ENCODE measurements around the gene MTF2.
"Not testable (repeated sequence)": the region's sequence is repeated elsewhere in the genome, so short reads cannot be mapped to it uniquely, and the experiment has no call there.

The MTF2 gene

DNA sequence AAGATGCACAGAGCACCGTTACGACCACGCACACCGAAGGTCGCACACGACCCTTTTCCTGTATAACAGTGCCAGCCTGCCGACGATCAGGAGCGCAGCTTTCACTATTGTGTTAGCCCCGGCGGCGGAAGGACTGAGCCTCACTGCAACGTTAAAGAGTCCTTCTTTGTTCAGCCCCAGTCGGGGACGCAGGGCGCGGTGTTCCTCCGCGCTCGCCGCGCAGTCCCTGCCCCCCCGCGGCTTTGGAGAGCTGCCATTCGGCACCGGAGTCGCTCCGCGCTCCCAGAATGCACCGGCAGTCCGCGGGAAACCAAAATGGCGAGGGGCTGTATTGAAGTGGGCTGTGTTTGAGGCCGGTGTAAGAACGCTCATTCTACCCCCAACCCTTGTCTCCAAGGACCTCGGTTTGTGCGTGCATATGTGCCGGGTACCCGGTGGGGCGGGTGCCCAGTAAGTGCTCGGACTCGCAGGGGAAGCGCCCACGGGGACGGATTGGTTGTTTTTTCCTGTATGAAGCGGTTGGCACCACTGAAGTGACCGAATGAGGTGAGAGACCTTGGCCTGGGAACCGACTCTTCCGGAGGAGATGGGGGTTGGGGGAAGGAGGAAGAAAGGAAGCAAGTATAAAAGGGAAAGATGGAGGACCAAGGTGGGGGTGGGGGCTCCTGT is at the start of gene MTF2:
MTF2 (plus strand) TSS at position 298 of the 669 bp plus-strand sequence; CDS start at position 542, 244 bp downstream.
- peaks cover 17% of the 10 kb centered on the region for H3K36me3 Mint-ChIP-seq (ENCODE audit: insufficient read depth)
- DNase-seq (ENCODE audit: low spot score in 2 of 2) (peak; percentile 77 to 81), ATAC-seq (replicated peaks; ENCODE audit: extremely low read depth, poor library complexity, severe bottlenecking) (peak; percentile 83)
- peaks cover 41% of the 10 kb centered on the region for H3K4me1 Mint-ChIP-seq
- H3K27ac Mint-ChIP-seq (ENCODE audit: low read depth) = peak within 1 kb of the TSS; percentile 93
- no peaks in the 10 kb centered on the region for H3K27me3 Mint-ChIP-seq
- H3K4me3 Mint-ChIP-seq = peak within 1 kb of the TSS; percentile 95
- no peaks in the 10 kb centered on the region for H3K9me3 Mint-ChIP-seq

DNA sequence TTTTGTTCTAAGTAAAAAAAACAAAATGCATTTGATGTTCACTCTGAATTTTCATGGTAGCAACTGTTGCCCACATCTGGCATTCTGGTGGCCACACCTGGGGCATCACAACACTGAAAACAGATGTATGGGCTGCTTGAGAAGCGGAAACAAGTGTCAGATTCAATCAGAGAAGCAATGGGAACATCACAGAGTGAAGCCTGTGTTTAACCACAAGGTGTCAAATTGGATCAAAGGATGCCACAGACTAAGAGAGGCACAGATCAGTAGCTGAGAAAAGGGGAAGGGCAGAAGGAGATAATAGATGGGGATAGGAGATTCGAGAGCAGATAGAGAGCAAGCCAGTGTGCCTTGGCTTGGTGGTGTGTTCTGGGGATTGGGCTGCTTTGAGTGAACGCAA is 49.8 kb upstream of the MTF2 start:
- H3K9me3 Mint-ChIP-seq = no peaks in the 10 kb centered on the region
- no peak overlapping the region for H3K4me3 Mint-ChIP-seq
- ATAC-seq (replicated peaks; ENCODE audit: extremely low read depth, poor library complexity, severe bottlenecking) = peak; percentile 91
- H3K27ac Mint-ChIP-seq (ENCODE audit: low read depth) = no peak overlapping the region
- no peaks in the 10 kb centered on the region for H3K27me3 Mint-ChIP-seq
- no peaks in the 10 kb centered on the region for H3K36me3 Mint-ChIP-seq (ENCODE audit: insufficient read depth)
- peak in 1 of 2 donors; percentile 27 for DNase-seq (ENCODE audit: low spot score in 2 of 2)
- peaks cover 7% of the 10 kb centered on the region for H3K4me1 Mint-ChIP-seq

DNA sequence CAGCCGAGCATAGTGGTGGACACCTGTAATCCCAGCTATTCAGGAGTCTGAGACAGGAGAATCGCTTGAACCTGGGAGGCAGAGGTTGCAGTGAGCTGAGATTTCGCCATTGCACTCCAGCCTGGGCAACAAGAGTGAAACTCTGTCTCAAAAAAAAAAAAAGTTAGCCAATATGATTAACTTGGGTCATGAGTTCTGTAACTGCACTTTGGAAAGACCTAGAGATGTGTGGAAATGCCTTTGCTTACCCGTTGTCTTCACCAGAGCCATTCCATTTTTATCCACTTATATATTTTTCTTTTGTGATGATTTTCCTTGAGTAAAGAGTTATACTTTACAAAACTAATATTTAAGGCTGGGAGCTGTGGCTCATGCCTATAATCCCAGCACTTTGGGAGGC is 48.9 kb upstream of the MTF2 start:
- not testable (repeated sequence) for H3K36me3 Mint-ChIP-seq (ENCODE audit: insufficient read depth); H3K27me3 Mint-ChIP-seq

DNA sequence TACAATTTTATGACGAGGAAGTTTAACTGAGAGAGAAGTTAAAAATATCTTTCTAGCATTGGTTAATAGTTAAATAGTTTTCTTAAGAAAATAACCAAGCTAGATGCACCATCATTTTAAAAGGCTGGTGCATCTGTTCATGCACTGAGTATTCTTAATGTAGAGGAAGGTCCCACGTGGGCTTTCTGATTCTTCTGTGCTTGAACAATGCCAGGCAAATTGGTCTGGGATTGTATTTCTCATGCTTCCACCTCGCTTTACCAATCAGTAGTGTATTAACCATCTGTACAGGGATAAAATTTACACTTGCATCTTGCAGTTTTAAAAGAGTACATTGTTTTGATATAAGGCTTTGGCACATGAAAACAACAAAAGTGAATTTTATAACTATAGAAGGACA is 47.4 kb upstream of the MTF2 start:
- Mint-ChIP-seq H3K4me1 (peaks cover 7% of the 10 kb centered on the region), H3K4me3 (no peak overlapping the region)

More for the DNA sequence above, 48.9 kb upstream of the MTF2 start:
- not testable (repeated sequence) for H3K9me3 Mint-ChIP-seq; H3K4me3 Mint-ChIP-seq; H3K4me1 Mint-ChIP-seq; ATAC-seq (replicated peaks; ENCODE audit: extremely low read depth, poor library complexity, severe bottlenecking); DNase-seq (ENCODE audit: low spot score in 2 of 2); H3K27ac Mint-ChIP-seq (ENCODE audit: low read depth)

DNA sequence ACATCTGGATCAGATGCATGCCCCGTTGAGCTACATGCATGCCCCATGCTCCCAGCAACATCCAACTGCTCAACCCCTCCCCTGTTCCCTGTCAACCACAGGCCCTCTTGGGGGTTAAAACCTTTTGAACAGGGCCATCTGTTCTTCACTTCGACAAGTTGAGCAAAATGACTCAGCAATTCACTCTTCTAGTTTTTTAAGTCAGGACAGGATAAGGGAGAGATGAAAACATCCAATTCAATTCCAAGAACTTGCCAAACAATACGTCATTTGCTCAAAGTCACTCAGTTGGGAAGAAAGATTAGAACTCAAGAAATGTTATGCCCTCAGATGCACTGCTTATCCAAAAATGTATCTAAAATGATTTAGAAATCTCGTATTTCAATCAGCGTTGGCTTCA is 46.1 kb upstream of the MTF2 start:
- no peak overlapping the region for H3K4me3 Mint-ChIP-seq
- H3K36me3 Mint-ChIP-seq (ENCODE audit: insufficient read depth) = no peaks in the 10 kb centered on the region
- no peaks in the 10 kb centered on the region for H3K9me3 Mint-ChIP-seq
- H3K27me3 Mint-ChIP-seq = no peaks in the 10 kb centered on the region
- DNase-seq (ENCODE audit: low spot score in 2 of 2) (no peak), ATAC-seq (replicated peaks; ENCODE audit: extremely low read depth, poor library complexity, severe bottlenecking) (no peak)
- no peak overlapping the region for H3K27ac Mint-ChIP-seq (ENCODE audit: low read depth)
- peaks cover 7% of the 10 kb centered on the region for H3K4me1 Mint-ChIP-seq

More for the DNA sequence above, 47.4 kb upstream of the MTF2 start:
- H3K36me3 Mint-ChIP-seq (ENCODE audit: insufficient read depth) = no peaks in the 10 kb centered on the region
- ATAC-seq (replicated peaks; ENCODE audit: extremely low read depth, poor library complexity, severe bottlenecking) (no peak), DNase-seq (ENCODE audit: low spot score in 2 of 2) (no peak)
- H3K27ac Mint-ChIP-seq (ENCODE audit: low read depth) = no peak overlapping the region
- H3K27me3 Mint-ChIP-seq = no peaks in the 10 kb centered on the region
- H3K9me3 Mint-ChIP-seq = no peaks in the 10 kb centered on the region

DNA sequence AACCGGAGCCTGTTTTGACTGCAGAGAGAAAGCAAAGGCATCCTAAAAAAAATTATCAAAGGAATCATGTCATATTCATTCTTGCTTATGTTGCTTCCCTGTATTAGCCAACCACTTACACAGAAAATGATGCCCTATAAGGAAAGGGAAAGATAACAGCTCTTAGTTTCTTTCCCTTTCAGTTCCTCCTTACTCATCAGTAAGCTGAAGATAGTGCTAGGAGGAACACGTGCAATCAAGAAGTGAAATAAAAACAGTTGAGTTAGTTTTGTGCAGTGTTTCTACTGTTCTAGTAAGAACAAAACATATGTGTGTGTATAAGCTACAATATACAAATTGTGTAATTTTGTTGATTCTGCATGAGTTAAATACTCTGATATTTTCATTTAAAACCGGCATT is 45.3 kb upstream of the MTF2 start:
- Mint-ChIP-seq H3K27me3 (no peaks in the 10 kb centered on the region), H3K4me3 (no peak overlapping the region), H3K36me3 (ENCODE audit: insufficient read depth) (no peaks in the 10 kb centered on the region), H3K4me1 (peaks cover 7% of the 10 kb centered on the region), H3K9me3 (no peaks in the 10 kb centered on the region), H3K27ac (ENCODE audit: low read depth) (no peak overlapping the region)
- DNase-seq (ENCODE audit: low spot score in 2 of 2) = no peak
- no peak for ATAC-seq (replicated peaks; ENCODE audit: extremely low read depth, poor library complexity, severe bottlenecking)

DNA sequence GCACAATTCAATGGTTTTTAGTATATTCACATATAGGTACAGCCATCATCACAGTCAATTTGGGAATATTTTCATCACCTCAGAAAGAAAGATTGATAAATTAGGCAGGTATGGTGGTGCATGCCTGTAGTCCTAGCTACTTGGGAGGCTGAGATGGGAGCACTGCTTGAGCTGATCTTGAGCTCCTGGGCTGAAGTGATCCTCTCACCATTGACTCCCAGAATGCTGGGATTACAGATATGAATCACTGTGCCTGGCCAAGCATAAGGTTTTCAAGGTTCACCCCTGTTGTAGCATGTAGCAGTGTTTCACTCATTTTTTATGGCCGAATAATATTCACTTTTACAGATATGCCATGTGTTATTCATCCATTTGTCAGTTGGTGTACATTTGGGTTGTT is 44.7 kb upstream of the MTF2 start:
- Mint-ChIP-seq H3K4me1 (peaks cover 3% of the 10 kb centered on the region), H3K27ac (ENCODE audit: low read depth) (no peak overlapping the region), H3K27me3 (no peaks in the 10 kb centered on the region), H3K4me3 (no peak overlapping the region), H3K36me3 (ENCODE audit: insufficient read depth) (no peaks in the 10 kb centered on the region), H3K9me3 (no peaks in the 10 kb centered on the region)
- no peak for ATAC-seq (replicated peaks; ENCODE audit: extremely low read depth, poor library complexity, severe bottlenecking)
- DNase-seq (ENCODE audit: low spot score in 2 of 2) = no peak

DNA sequence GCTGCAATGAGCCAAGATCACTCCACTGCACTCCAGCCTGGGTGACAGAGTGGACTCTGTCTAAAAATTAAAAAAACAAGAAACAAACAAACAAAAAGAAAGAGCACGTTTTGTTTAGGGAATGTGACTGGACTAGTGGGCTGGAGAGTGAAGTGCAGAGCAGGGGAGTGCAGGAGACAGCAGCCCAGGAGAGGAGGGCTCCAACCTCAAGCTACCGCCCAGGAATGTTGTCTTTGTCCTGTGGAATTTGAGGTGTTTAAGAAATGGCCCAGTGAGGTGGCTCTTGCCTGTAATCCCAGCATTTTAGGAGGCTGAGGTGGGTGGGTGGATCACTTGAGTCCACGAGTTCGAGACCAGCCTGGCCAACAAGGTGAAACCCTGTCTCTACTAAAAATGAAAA is 42.4 kb upstream of the MTF2 start:
- DNase-seq (ENCODE audit: low spot score in 2 of 2) (no peak), ATAC-seq (replicated peaks; ENCODE audit: extremely low read depth, poor library complexity, severe bottlenecking) (no peak)
- H3K27me3 Mint-ChIP-seq = no peaks in the 10 kb centered on the region
- no peak overlapping the region for H3K27ac Mint-ChIP-seq (ENCODE audit: low read depth)
- H3K9me3 Mint-ChIP-seq = no peaks in the 10 kb centered on the region
- peaks cover 2% of the 10 kb centered on the region for H3K4me1 Mint-ChIP-seq
- no peaks in the 10 kb centered on the region for H3K36me3 Mint-ChIP-seq (ENCODE audit: insufficient read depth)
- H3K4me3 Mint-ChIP-seq = no peak overlapping the region

DNA sequence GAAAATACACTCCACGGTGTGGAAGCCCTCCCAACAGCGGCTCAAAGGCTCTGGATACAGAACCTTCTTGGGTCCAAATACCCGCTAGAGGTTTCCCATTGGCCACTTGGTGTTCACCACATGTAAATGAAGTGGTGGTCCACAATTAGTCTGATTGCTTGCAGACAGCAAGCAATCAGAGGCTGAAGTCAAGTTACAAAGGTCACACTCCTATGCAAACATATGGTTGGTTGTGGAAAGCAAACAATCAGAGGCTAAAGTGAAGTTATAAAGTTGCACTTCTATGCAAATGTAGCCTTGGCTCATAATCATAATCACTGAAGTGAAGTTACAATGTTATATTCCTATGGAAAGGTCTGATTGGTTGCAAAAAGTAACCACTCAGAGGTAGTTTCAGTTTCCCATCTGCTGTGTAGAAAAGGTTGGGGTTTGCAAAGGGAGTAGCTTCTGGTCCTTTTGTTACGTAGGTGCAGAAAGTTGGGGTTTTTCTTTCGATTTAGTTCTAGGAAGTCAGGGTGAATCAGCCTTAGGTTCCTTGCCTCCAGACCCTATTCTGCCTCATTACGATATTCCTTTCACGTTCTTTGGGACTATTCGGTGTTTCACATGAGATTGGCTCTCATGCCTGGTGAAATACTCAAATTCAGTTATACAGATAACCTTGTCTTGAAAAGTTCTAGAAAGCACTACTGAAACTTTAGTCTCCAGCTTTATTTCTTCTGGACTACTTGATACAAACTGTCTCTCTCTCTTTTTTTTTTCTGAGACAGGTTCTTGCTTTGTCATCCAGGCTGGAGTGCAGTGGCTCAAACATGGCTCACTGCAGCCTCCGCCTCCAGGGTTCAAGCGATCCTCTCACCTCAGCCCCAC is 36.7 kb upstream of the MTF2 start:
- ATAC-seq (replicated peaks; ENCODE audit: extremely low read depth, poor library complexity, severe bottlenecking) (peak; percentile 99), DNase-seq (ENCODE audit: low spot score in 2 of 2) (peak in 1 of 2 donors; percentile 49)
- Mint-ChIP-seq H3K36me3 (ENCODE audit: insufficient read depth) (no peaks in the 10 kb centered on the region), H3K27me3 (no peaks in the 10 kb centered on the region), H3K9me3 (no peaks in the 10 kb centered on the region), H3K4me1 (peaks cover 14% of the 10 kb centered on the region), H3K27ac (ENCODE audit: low read depth) (peak overlapping the region; percentile 90), H3K4me3 (peak overlapping the region; percentile 69)

DNA sequence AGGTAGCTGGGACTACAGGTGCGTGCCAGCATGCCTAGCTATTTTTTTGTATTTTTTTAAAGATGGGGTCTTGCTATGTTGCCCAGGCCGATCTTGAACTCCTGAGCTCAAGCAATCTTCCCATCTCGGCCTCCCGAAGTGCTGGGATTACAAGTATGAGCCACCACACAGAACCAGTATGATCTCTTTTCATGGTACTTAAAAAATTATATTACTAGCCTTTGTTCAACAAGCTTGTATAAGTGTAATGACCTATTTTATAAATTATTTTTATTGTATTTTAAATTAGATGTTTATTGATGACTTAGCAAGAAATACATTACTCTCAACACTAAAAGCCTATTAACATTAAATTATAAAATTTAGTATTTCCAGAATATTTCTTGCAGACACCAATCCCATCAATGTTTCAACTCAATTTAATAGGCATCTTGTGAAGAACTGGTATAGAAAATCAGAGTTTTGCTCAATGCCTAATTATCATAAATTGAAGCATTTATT is 36.0 kb upstream of the MTF2 start:
- DNase-seq (ENCODE audit: low spot score in 2 of 2) (no peak), ATAC-seq (replicated peaks; ENCODE audit: extremely low read depth, poor library complexity, severe bottlenecking) (no peak)
- Mint-ChIP-seq H3K4me1 (peaks cover 14% of the 10 kb centered on the region), H3K4me3 (peak overlapping the region; percentile 69), H3K27ac (ENCODE audit: low read depth) (peak overlapping the region; percentile 90), H3K27me3 (no peaks in the 10 kb centered on the region), H3K9me3 (no peaks in the 10 kb centered on the region), H3K36me3 (ENCODE audit: insufficient read depth) (no peaks in the 10 kb centered on the region)

DNA sequence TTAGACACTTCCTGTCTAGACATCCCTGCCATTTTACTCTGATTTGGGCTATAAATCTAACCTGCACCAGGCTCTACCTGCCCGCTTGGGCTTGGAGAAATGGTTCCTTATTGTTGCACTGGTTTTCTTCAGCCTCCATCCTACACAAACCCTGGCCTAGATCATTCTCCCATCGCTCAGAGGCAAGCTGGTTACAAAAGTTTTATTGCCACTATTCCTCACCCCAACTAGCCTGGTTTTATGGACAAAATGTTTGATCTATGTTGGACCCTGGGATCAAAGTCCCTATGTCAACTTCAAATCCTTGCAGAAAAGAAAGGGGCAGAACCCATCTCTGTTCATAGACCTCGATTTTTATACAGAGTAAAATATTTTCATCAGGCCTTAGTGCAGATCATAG is 31.5 kb upstream of the MTF2 start:
- no peak overlapping the region for H3K27ac Mint-ChIP-seq (ENCODE audit: low read depth)
- H3K9me3 Mint-ChIP-seq = no peaks in the 10 kb centered on the region
- DNase-seq (ENCODE audit: low spot score in 2 of 2) (no peak), ATAC-seq (replicated peaks; ENCODE audit: extremely low read depth, poor library complexity, severe bottlenecking) (no peak)
- no peaks in the 10 kb centered on the region for H3K36me3 Mint-ChIP-seq (ENCODE audit: insufficient read depth)
- H3K4me1 Mint-ChIP-seq = peaks cover 2% of the 10 kb centered on the region
- H3K27me3 Mint-ChIP-seq = no peaks in the 10 kb centered on the region
- no peak overlapping the region for H3K4me3 Mint-ChIP-seq

DNA sequence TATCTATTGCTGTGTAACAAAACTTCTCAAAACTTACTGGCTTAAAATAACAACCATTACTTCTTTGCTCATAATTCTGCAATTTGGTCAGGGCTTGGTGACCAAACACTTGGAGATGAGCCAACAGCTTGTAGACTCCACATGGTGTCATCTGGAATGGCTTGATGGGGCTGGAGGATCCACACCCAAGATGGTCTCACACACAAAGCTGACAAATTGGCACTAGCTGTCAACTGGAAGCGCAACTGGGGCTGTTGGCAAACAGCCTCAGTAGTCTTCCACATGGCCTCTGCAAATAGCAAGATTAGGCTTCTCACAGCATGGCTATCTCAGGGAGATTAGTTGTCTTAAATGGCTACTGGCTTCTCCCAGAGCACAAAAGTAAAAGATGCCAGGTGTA is 27.1 kb upstream of the MTF2 start:
- no peak for DNase-seq (ENCODE audit: low spot score in 2 of 2)
- no peaks in the 10 kb centered on the region for H3K9me3 Mint-ChIP-seq

DNA sequence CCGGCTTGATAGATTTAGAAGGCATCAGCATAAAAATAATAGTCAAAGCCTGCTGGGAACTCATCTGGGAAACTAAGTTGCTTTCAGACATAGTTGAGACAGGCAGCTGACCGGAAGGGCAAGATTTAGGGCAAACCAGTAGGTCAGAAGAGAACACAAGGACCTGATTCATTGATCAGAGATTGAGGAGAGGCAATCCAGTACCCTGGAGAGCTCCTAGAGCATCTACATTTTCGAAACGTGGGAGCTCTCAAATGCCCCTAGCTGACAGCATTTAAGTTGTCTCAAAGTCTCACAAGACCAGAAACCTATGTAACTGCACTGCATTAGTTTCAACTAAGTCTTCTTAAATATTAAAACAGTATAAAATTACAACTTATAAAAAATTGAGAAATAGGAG is 22.9 kb upstream of the MTF2 start:
- peaks cover 41% of the 10 kb centered on the region for H3K27me3 Mint-ChIP-seq
- H3K4me1 Mint-ChIP-seq = no peaks in the 10 kb centered on the region
- H3K9me3 Mint-ChIP-seq = no peaks in the 10 kb centered on the region
- DNase-seq (ENCODE audit: low spot score in 2 of 2) (no peak), ATAC-seq (replicated peaks; ENCODE audit: extremely low read depth, poor library complexity, severe bottlenecking) (no peak)
- H3K27ac Mint-ChIP-seq (ENCODE audit: low read depth) = no peak overlapping the region
- H3K36me3 Mint-ChIP-seq (ENCODE audit: insufficient read depth) = no peaks in the 10 kb centered on the region
- H3K4me3 Mint-ChIP-seq = no peak overlapping the region

More for the DNA sequence above, 27.1 kb upstream of the MTF2 start:
- Mint-ChIP-seq H3K4me1 (no peaks in the 10 kb centered on the region), H3K27me3 (no peaks in the 10 kb centered on the region), H3K36me3 (ENCODE audit: insufficient read depth) (no peaks in the 10 kb centered on the region), H3K4me3 (no peak overlapping the region), H3K27ac (ENCODE audit: low read depth) (no peak overlapping the region)
- ATAC-seq (replicated peaks; ENCODE audit: extremely low read depth, poor library complexity, severe bottlenecking) = no peak
